Measurements from ENCODE around the gene POPDC2.
"Not testable (repeated sequence)": the region's sequence is repeated elsewhere in the genome, so short reads cannot be mapped to it uniquely, and the experiment has no call there.

POPDC2 gene

DNA sequence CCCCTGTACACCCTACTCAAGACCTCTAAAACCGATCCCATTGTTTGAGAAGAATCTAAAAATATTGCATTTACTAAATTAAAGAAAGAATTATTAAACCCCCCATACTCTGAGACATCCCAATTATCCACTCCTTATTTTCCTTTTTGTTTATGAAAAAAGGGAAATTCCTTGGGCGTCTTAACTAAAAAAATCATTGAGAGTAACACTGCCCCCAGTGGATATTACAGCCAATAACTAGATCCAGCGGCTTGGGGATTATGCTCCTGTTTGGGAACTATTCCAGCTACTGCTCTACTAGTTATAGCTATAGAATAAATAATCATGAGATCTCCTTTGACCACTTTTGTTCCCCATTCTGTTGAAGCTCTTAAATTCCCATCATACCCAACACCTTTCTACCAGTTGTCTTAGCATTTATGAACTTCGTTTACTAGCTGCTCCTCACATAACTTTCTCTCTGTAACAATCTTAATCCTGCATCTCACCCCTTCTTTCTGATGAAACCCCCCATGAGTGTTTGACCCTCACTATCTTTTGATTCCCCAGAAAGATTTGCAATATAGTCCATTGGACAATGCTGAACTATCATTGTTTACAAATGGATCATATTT is 29.8 kb upstream of the POPDC2 start:
- Histone ChIP-seq H3K9ac (no peak overlapping the region), H3K27ac (no peak overlapping the region), H3K4me2 (no peak overlapping the region), H3K4me1 (no peaks in the 10 kb centered on the region), H3K9me3 (replicated peaks in 1 of 11) (peaks cover 7 to 26% (median 14%) of the 10 kb centered on the region in 11 experiments), H3K4me3 (no peak overlapping the region), H3K36me3 (no peaks in the 10 kb centered on the region), H4K20me1 (no peaks in the 10 kb centered on the region), H3K27me3 (no peaks in the 10 kb centered on the region)
- no peak for TF ChIP-seq Cebpa-rat (IDR thresholded peaks at IDR 0.05)

DNA sequence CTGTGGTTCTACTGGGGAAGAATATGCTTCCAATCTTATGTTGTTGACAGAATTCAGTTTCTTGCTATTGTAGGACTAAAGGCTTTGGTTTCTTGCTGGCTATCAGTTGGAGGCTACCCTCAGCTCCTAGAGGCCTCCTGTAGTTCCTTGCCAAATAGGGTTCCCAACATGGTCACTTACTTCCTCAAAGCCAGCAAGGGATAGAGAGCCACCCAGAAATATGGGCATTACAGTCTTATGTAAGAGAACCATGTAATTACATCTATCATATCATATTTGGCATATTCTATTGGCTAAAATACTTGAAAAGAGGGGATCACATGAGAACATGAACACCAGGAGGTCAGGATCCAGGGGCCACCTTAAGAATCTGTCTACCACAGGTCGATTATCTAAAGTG is 23.0 kb upstream of the POPDC2 start:
- no peaks in the 10 kb centered on the region for H3K27me3 ChIP-seq
- H3K36me3 ChIP-seq: no peaks in the 10 kb centered on the region
- no peak overlapping the region for H3K9ac ChIP-seq
- no peak for TF ChIP-seq Cebpa-rat (IDR thresholded peaks at IDR 0.05)
- H3K4me1 ChIP-seq: peaks cover 0 to under 1% (median 0%) of the 10 kb centered on the region in 10 experiments; a peak in 1 of 20 replicates
- no peak overlapping the region for H3K4me2 ChIP-seq
- H3K27ac ChIP-seq: no peak overlapping the region
- no peak overlapping the region for H3K4me3 ChIP-seq
- H3K9me3 ChIP-seq (replicated peaks in 1 of 11): peaks cover 7 to 26% (median 14%) of the 10 kb centered on the region in 11 experiments
- no peaks in the 10 kb centered on the region for H4K20me1 ChIP-seq

- Histone ChIP-seq H3K4me2 (no peak overlapping the region), H3K27me3 (no peaks in the 10 kb centered on the region), H3K4me1 (peaks cover 8 to 13% (median 11%) of the 10 kb centered on the region in 10 experiments; a peak in 17 of 20 replicates), H4K20me1 (no peaks in the 10 kb centered on the region), H3K27ac (no peak overlapping the region), H3K9me3 (replicated peaks in 1 of 11) (peaks cover 0 to 10% (median 3%) of the 10 kb centered on the region in 11 experiments; a peak in 14 of 22 replicates), H3K36me3 (no peaks in the 10 kb centered on the region), H3K4me3 (no peak overlapping the region), H3K9ac (no peak overlapping the region)
- TF ChIP-seq Cebpa-rat (IDR thresholded peaks at IDR 0.05): no peak
Observed at GRCh38 chr3:119681279-119681678, 20.9 kb upstream of the POPDC2 start.

DNA sequence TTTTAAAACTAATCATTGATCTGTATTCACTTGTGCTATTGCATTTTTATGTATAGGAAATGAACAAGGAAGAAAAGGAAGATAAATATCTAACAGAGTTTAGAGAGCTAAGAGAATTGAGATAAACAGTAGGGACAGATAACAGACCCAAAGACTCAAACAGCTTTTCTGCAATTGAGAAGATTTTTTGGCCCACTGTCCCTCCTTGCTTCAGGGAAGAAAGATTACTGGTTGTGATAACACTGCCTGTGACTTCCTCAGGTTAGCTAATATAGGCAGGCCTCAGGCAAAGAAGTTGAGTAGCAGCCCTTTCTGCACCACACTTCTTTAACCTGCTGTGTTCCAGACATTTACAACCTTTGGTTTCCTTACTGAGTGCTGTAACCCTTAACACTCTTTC is 19.5 kb upstream of the POPDC2 start:
- no peak overlapping the region for H3K27ac ChIP-seq
- no peak for TF ChIP-seq Cebpa-rat (IDR thresholded peaks at IDR 0.05)
- no peak overlapping the region for H3K4me2 ChIP-seq
- H3K36me3 ChIP-seq: peaks cover 0 to 11% (median 5%) of the 10 kb centered on the region in 11 experiments; a peak in 18 of 22 replicates
- H3K4me1 ChIP-seq: peaks cover 17 to 26% (median 19%) of the 10 kb centered on the region in 10 experiments; a peak in 17 of 20 replicates
- H3K9me3 ChIP-seq (replicated peaks in 1 of 11): no peaks in the 10 kb centered on the region
- H3K27me3 ChIP-seq: no peaks in the 10 kb centered on the region
- no peak overlapping the region for H3K4me3 ChIP-seq
- no peaks in the 10 kb centered on the region for H4K20me1 ChIP-seq
- peak overlapping the region in 1 of 11 experiments; percentile 25; a peak in 2 of 22 replicates for H3K9ac ChIP-seq

- H3K4me1 ChIP-seq: peaks cover 17 to 34% (median 19%) of the 10 kb centered on the region in 10 experiments; a peak in 17 of 20 replicates
- H3K27ac ChIP-seq: peak overlapping the region in 3 of 11 experiments; percentile 82 to 90 (median 84); a peak in 2 of 22 replicates
- not testable (repeated sequence) for H3K27me3 ChIP-seq; H4K20me1 ChIP-seq; H3K9me3 ChIP-seq (replicated peaks in 1 of 11)
- H3K9ac ChIP-seq: peak overlapping the region in 2 of 11 experiments; percentile 83 to 87; a peak in 1 of 22 replicates
- H3K4me2 ChIP-seq: peak overlapping the region; percentile 69 to 91 (median 77); a peak in 20 of 22 replicates
- peaks cover 15 to 28% (median 21%) of the 10 kb centered on the region in 11 experiments for H3K36me3 ChIP-seq
- H3K4me3 ChIP-seq: peak overlapping the region in 8 of 10 experiments; percentile 54 to 77 (median 70); a peak in 10 of 20 replicates
Observed at GRCh38 chr3:119678209-119678608, 17.8 kb upstream of the POPDC2 start.

GRCh38 chr3:119677641-119677934 is 17.2 kb upstream of the POPDC2 start:
- Histone ChIP-seq H3K4me3 (peak overlapping the region; percentile 50 to 77 (median 70)), H3K36me3 (peaks cover 21 to 34% (median 27%) of the 10 kb centered on the region in 11 experiments), H3K4me2 (peak overlapping the region; percentile 69 to 91 (median 77)), H3K4me1 (peaks cover 17 to 40% (median 19%) of the 10 kb centered on the region in 10 experiments; a peak in 17 of 20 replicates), H3K9ac (peak overlapping the region; percentile 78 to 87 (median 84)), H3K27ac (peak overlapping the region; percentile 80 to 93 (median 85)), H4K20me1 (no peaks in the 10 kb centered on the region), H3K27me3 (no peaks in the 10 kb centered on the region), H3K9me3 (replicated peaks in 1 of 11) (no peaks in the 10 kb centered on the region)
- no peak for TF ChIP-seq Cebpa-rat (IDR thresholded peaks at IDR 0.05)

DNA sequence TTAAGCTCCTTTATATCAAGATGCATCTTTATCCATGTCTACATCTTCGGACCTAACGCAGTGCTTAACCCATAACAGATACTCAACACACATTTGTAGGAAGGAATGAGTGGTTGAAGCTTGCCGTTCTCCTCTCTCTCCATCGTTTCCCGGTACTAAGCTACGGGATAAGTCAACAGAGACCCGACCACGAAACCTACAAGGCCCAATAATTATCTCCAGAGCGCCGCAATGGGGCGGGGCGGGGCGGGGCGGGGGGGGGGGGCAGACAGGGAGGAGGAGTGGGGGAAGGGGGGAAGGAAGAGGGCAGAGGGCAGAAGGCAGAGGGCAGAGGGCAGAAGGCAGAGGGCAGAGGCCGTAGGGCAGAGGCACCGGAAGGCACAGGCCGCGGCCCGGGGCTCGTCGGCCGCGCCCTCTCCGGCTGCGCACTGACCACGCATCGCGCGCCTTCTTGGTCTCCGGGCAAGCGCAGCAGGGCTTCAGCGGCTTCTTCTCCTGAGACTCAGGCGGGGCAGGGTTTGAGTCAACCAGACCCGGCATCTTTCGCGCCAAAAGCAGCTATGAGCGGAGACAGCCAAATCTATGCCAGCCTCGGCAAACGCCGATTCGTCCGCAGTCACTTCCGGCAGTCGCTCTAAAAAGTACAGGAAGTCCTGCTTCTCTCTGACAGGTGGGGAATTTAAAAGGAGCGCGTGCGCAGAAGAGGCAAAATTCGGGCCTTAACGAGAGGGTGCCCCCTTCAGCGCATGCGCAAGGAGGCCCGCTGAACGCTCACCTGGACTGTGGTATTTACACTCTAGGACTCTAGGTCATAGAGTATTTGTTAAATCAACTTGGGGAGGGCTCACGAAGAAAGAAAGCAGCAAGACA is 16.6 kb upstream of the POPDC2 start, which contains the start of gene COX17:
TSS of gene COX17 (minus strand) at position 636 of the 870 bp plus-strand sequence. CDS start at position 540, 96 bp downstream.
- H3K9ac ChIP-seq: peak within 1 kb of the TSS; percentile 78 to 87 (median 84)

DNA sequence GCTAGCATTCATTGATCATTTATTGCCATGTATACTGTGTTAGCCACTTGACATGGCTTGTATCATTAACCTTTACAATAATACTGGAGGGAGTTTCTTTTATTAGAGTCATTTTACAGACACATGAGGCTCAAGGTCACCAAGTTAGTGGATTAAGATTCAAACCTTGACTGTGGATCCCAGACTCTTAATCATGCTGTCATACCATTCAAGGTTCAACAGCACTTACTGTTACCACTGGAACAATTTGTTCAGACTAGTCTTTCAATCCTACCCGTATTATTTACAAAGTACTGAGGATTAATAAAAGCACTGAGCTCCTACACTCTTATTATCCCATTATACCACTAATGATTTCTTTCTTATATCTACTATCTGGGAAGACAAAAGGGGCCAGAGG is 15.6 kb upstream of the POPDC2 start:
- no peak for TF ChIP-seq Cebpa-rat (IDR thresholded peaks at IDR 0.05)
- H3K4me3 ChIP-seq: peak overlapping the region; percentile 50 to 77 (median 70)
- H4K20me1 ChIP-seq: no peaks in the 10 kb centered on the region
- peak overlapping the region in 10 of 11 experiments; percentile 78 to 87 (median 84); a peak in 17 of 22 replicates for H3K9ac ChIP-seq
- H3K27me3 ChIP-seq: no peaks in the 10 kb centered on the region
- H3K4me2 ChIP-seq: peak overlapping the region; percentile 70 to 90 (median 82)
- peaks cover 29 to 50% (median 43%) of the 10 kb centered on the region in 11 experiments for H3K36me3 ChIP-seq
- H3K27ac ChIP-seq: peak overlapping the region in 10 of 11 experiments; percentile 71 to 93 (median 86); a peak in 12 of 22 replicates
- H3K4me1 ChIP-seq: peaks cover 17 to 48% (median 19%) of the 10 kb centered on the region in 10 experiments; a peak in 17 of 20 replicates
- no peaks in the 10 kb centered on the region for H3K9me3 ChIP-seq (replicated peaks in 1 of 11)

More for the DNA sequence above, 16.6 kb upstream of the POPDC2 start, which contains the start of gene COX17:
- H3K4me3 ChIP-seq: peak within 1 kb of the TSS; percentile 50 to 77 (median 70)
- peaks cover 17 to 41% (median 19%) of the 10 kb centered on the region in 10 experiments; a peak in 17 of 20 replicates for H3K4me1 ChIP-seq
- no peak for TF ChIP-seq Cebpa-rat (IDR thresholded peaks at IDR 0.05)
- peak within 1 kb of the TSS; percentile 80 to 93 (median 85) for H3K27ac ChIP-seq
- H3K27me3 ChIP-seq: no peaks in the 10 kb centered on the region
- H3K36me3 ChIP-seq: peaks cover 24 to 40% (median 33%) of the 10 kb centered on the region in 11 experiments
- no peaks in the 10 kb centered on the region for H3K9me3 ChIP-seq (replicated peaks in 1 of 11)
- H3K4me2 ChIP-seq: peak within 1 kb of the TSS; percentile 70 to 91 (median 85)
- no peaks in the 10 kb centered on the region for H4K20me1 ChIP-seq

Data from BLaER1 treated with 17β-estradiol and CSF1 and Interleukin-3, amounts not matched to agents 10 nM and 100 nM (cell line).